ENCODE data around the gene DENND1C. TPM values are rescaled to one million over a fixed set of nuclear protein-coding genes. Genes with fewer than 3 reads are reported as not detected.

Gene DENND1C
- total and polyA plus RNA-seq, 9 of the 15 experiments (the other 6 are each of a cell fraction or from before 2014, with no cell fraction given): 0.03 to 1.2 (median 0.32) TPM; not detected in 1

GRCh38 chr19:6503407-6504201, 22.0 kb upstream of the DENND1C start:
- ChIA-PET CTCF (ENCODE audit: low intra/inter-chr PET ratio) (no interaction called here), POLR2A (interaction anchor here (0.6 to 0.7 kb wide), 2 partner anchors 18 to 92 kb away, joined by 3 read pairs; no protein-coding TSS in a partner anchor)
- intact Hi-C loops (cut with micrococcal nuclease): no loop called here
- 63% methylated on average over 9 of the region's 9 CpGs for WGBS (ENCODE audit: insufficient coverage, low coverage, missing lambda C conversion rate)
- no TSS peak for BruUV-seq (replicated peaks)
- H3K4me3 ChIP-seq: no peak overlapping the region
- no peak for ATAC-seq
- H3K27ac ChIP-seq (ENCODE audit: extremely low read depth, low read depth, low read length): peak overlapping the region; percentile 53; the same call in 1 of the 3 replicates
- H3K36me3 ChIP-seq (ENCODE audit: control insufficient read depth, insufficient read depth, low read length): no peaks in the 10 kb centered on the region
- FAIRE-seq: peak; percentile 64
- H3K9me1 ChIP-seq (ENCODE audit: control insufficient read depth, insufficient read depth, low read length): peaks cover 1% of the 10 kb centered on the region
- H3K4me1 ChIP-seq (replicated peaks in 1 of 2; ENCODE audit: control insufficient read depth in 2 of 2, insufficient read depth in 2 of 2, low read length in 2 of 2): peaks cover 7 to 41% of the 10 kb centered on the region in 2 experiments; a peak in 4 of 5 replicates
- no peaks in the 10 kb centered on the region for H3K27me3 ChIP-seq (ENCODE audit: control insufficient read depth in 2 of 2, insufficient read depth in 2 of 2, low read length in 2 of 2)
- in situ Hi-C loops (cut with MboI): no loop called here
- H3K9me3 ChIP-seq (replicated peaks; ENCODE audit: control insufficient read depth, insufficient read depth, low read depth, low read length): no peaks in the 10 kb centered on the region
- H4K20me1 ChIP-seq (replicated peaks; ENCODE audit: control insufficient read depth, insufficient read depth, low read length): no peaks in the 10 kb centered on the region
- no peak overlapping the region for H3K4me2 ChIP-seq (ENCODE audit: insufficient read depth, low read length)
- peak overlapping the region in 1 of 2 experiments; percentile 43; a peak in 1 of 4 replicates for H3K9ac ChIP-seq (ENCODE audit: insufficient read depth in 1 of 2, low read depth in 2 of 2, low read length in 2 of 2)
- H2AFZ ChIP-seq (ENCODE audit: low read depth, low read length): peak overlapping the region; percentile 75
- DNase-seq (ENCODE audit: extremely low read depth in 1 of 4, low spot score in 3 of 4): peak in 3 of 4 experiments; percentile 28 to 51 (median 46)
- no peaks in the 10 kb centered on the region for H3K79me2 ChIP-seq (ENCODE audit: control insufficient read depth, insufficient read depth, low read length)
- peak; percentile 46; the same call in 1 of the 2 replicates for TF ChIP-seq MGA (IDR thresholded peaks at IDR 0.05)
- TF ChIP-seq L3MBTL2 (IDR thresholded peaks at IDR 0.05): peak; percentile 21; the same call in 1 of the 2 replicates
- TF ChIP-seq CREBBP (IDR thresholded peaks at IDR 0.05; ENCODE audit: low read depth, low read length): no peak
- peak; percentile 88 for TF ChIP-seq ZNF121 (CRISPR knock-in tag; conservative IDR thresholded peaks at IDR 0.05)
- TF ChIP-seq EP400 (IDR thresholded peaks at IDR 0.05): peak; percentile 30; the same call in 1 of the 2 replicates
- TF ChIP-seq ESRRA (IDR thresholded peaks at IDR 0.05; ENCODE audit: borderline replicate concordance, low read depth): peak; percentile 74
- TF ChIP-seq MYC (IDR thresholded peaks at IDR 0.05; ENCODE audit: low read depth, low read length): peak; percentile 31; the same call in 1 of the 2 replicates
- TF ChIP-seq MYC (CRISPR knock-in tag; IDR thresholded peaks at IDR 0.05; ENCODE audit: borderline replicate concordance, low read depth): no peak
- no peak for TF ChIP-seq RBFOX2 (IDR thresholded peaks at IDR 0.05; ENCODE audit: low read depth, low read length)
- TF ChIP-seq TEAD1 (CRISPR knock-in tag; IDR thresholded peaks at IDR 0.05): no peak

Measured in K562 (cell line).